Heart right ventricle (tissue), 16 donors: Measurements from ENCODE around the gene TPRA1. TPM values are rescaled to one million over a fixed set of nuclear protein-coding genes. Genes with fewer than 3 reads are reported as not detected.

Experiments
- ATAC-seq, 8 donors: fragments of 200-7000 bp; cut with Tn5 transposase; one replicate each; pipeline ENCODE4 v1.9.1; 2020; ENCODE audit warnings: mild to moderate bottlenecking in 8 of 8, moderate library complexity in 8 of 8, moderate number of reproducible peaks in 1 of 8
- DNase-seq, 2 donors: peaks; one replicate each; pipeline ENCODE4 v3.0.0-alpha.2; 2020
- H3K27ac ChIP-seq, 10 donors: fragments of 200-600 bp; sonication (generic) in 2 of 10; one replicate each; pipeline versions ENCODE4 v1.5.0 to v1.8.0; 2020 to 2022; ENCODE audit warnings: mild to moderate bottlenecking in 3 of 10
- H3K27me3 ChIP-seq, 7 donors: fragments of 200-600 bp; one replicate each; pipeline ENCODE4 v1.8.0; 2021 to 2022; ENCODE audit warnings: mild to moderate bottlenecking in 2 of 7
- H3K36me3 ChIP-seq, 9 donors: fragments of 200-600 bp; sonication (generic) in 1 of 9; one replicate each; pipeline versions ENCODE4 v1.5.0 to v1.8.0; 2020 to 2022; ENCODE audit warnings: mild to moderate bottlenecking in 2 of 9
- H3K4me1 ChIP-seq, 9 donors: fragments of 200-600 bp; sonication (generic) in 1 of 9; one replicate each; pipeline versions ENCODE4 v1.5.0 to v1.8.0; 2020 to 2022; ENCODE audit warnings: mild to moderate bottlenecking in 4 of 9
- H3K4me3 ChIP-seq, 10 donors: fragments of 200-600 bp; sonication (generic) in 2 of 10; one replicate each; pipeline versions ENCODE4 v1.5.0 to v1.8.0; 2020 to 2022; ENCODE audit warnings: mild to moderate bottlenecking in 7 of 10, moderate library complexity in 2 of 10
- H3K9me3 ChIP-seq, 11 donors: fragments of 200-600 bp in 10 of 11; sonication (generic) in 2 of 11; one replicate each; pipeline versions ENCODE4 v1.5.0 to v1.8.0; 2013 to 2022; ENCODE audit warnings: mild to moderate bottlenecking in 2 of 11, control low read depth in 1 of 11, moderate library complexity in 1 of 11
- WGBS, 2 donors: extraction: QIAGEN DNeasy Blood & Tissue Kit; methylation state at CpG; one replicate each; pipeline ENCODE4 v1.1.7; 2013; ENCODE audit warnings: inconsistent platforms in 1 of 2; 5-methylcytosine and 5-hydroxymethylcytosine counted together
- intact Hi-C, 10 donors: fragments of 100-400 bp; cut with DNase I; formaldehyde crosslinking; loops; one replicate each; pipeline versions ENCODE4 v1.11.1 to v1.14.2; 2022
- polyA plus RNA-seq, 2 donors: library from polyadenylated mRNA; stranded (reverse); fragments of 200-250 nt; gene quantifications; one replicate each; pipeline ENCODE4 v1.2.3, GENCODE V29; 2013
- total RNA-seq, 10 donors: library from RNA; stranded (reverse); fragmentation: NEBNext Ultra II Directional in 3 of 10; extraction: Animal tissue kit (Norgen Biotek cat#: 25700) in 3 of 10; gene quantifications; one replicate each; pipeline versions ENCODE4 v1.2.1 to v1.2.4, GENCODE V29; 2021 to 2023
- TF ChIP-seq, protein P1 (sequence below), 9 donors: fragments of 200-600 bp; sonication (generic) in 2 of 9; IDR thresholded peaks; one replicate each; pipeline versions ENCODE4 v1.5.0 to v1.8.0; 2021 to 2022; ENCODE audit warnings: antibody characterized with exemption in 9 of 9, mild to moderate bottlenecking in 5 of 9, moderate library complexity in 1 of 9
- donor health status: Arrhythmogenic right ventricular cardiomyopathy.
- donor health status: ischemic (EF 13 %, LVEDD 7.1; RV severe dilation, severe dysfunction).
- donor health status: healthy with polysubstance abuse.
- donor health status: DM: no; HTN: yes; CAD: no.
- donor health status: DM: no; HTN: no; CAD: no.
- donor health status: ischemic (EF 25% LVEDD 6.9; RV normal size, moderate dysfunction).
- donor health status: ischemic (EF 25% LVEDD 5.7; RV mildly dilated, moderate dysfunction).
- donor health status: healthy.
- donor health status: DM: yes; HTN: yes; CAD: no.
- donor health status: Ischemic cardiomyopathy.
- donor health status: ischemic (EF 35%, LVEDD 5.7; RV mildly dilated, moderate dysfunction).
- donor health status: nonischemic (EF 11% LVEDD 7.7; RV severe dilation, severe dysfunction).
- donor health status: DM: yes; HTN: yes; CAD: no.
- donor health status: PGD.
- donor health status: ischemic (EF 29% LVEDD 5.4; RV normal size, mild dysfunction).
- donor health status: nonischemic (EF 23%, LVEDD 6.1; RV moderate dilation, normal function).

Gene TPRA1
- total and polyA plus RNA-seq, 12 donors = 11.0 to 26.0 (median 17.3) TPM

GRCh38 chr3:127611251-127611650 lies 20.7 kb upstream of the TPRA1 start:
- WGBS, 2 donors = 94 to 98% methylated on average over 8 of the region's 8 CpGs
- Histone ChIP-seq H3K27ac (no peak overlapping the region), H3K9me3 (no peaks in the 10 kb centered on the region), H3K27me3 (no peaks in the 10 kb centered on the region), H3K4me3 (no peak overlapping the region), H3K4me1 (peaks cover 0 to 18% (median 0%) of the 10 kb centered on the region in 9 donors), H3K36me3 (peaks cover 0 to 52% (median 3%) of the 10 kb centered on the region in 9 donors)
- intact Hi-C loops = no loop called here
- ATAC-seq (no peak), DNase-seq (no peak)
- TF ChIP-seq, protein P1, sequence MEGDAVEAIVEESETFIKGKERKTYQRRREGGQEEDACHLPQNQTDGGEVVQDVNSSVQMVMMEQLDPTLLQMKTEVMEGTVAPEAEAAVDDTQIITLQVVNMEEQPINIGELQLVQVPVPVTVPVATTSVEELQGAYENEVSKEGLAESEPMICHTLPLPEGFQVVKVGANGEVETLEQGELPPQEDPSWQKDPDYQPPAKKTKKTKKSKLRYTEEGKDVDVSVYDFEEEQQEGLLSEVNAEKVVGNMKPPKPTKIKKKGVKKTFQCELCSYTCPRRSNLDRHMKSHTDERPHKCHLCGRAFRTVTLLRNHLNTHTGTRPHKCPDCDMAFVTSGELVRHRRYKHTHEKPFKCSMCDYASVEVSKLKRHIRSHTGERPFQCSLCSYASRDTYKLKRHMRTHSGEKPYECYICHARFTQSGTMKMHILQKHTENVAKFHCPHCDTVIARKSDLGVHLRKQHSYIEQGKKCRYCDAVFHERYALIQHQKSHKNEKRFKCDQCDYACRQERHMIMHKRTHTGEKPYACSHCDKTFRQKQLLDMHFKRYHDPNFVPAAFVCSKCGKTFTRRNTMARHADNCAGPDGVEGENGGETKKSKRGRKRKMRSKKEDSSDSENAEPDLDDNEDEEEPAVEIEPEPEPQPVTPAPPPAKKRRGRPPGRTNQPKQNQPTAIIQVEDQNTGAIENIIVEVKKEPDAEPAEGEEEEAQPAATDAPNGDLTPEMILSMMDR (IDR thresholded peaks at IDR 0.05) = no peak

DNA sequence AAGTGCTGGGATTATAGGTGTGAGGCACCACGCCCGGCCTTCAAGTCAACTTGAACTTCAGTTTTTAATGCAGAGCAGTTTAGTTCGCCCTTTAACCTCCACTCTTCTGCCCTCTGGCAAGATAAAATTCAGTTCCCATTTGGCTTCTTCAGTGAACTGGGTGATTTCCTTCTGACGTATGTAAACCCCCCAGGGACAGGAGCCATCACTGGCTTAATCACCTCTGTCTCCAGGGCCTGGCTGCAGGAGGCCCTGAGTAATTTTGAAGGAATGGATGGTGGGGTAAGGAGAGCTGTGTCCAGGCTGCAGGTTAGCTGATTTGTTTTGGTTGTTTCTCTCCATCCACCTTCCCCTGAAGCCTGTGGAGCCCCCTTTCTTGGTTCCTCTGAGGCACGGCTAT lies 19.6 kb upstream of the TPRA1 start:
- H3K9me3 ChIP-seq = no peaks in the 10 kb centered on the region
- TF ChIP-seq, protein P1 (IDR thresholded peaks at IDR 0.05) = no peak
- intact Hi-C loops = no loop called here
- H3K36me3 ChIP-seq = peaks cover 0 to 53% (median 3%) of the 10 kb centered on the region in 9 donors
- ATAC-seq = no peak
- H3K27ac ChIP-seq = no peak overlapping the region
- peaks cover 0 to 18% (median 0%) of the 10 kb centered on the region in 9 donors for H3K4me1 ChIP-seq
- 88 to 95% methylated on average over 5 of the region's 5 CpGs for WGBS, 2 donors
- no peaks in the 10 kb centered on the region for H3K27me3 ChIP-seq
- H3K4me3 ChIP-seq = no peak overlapping the region
- no peak for DNase-seq

DNA sequence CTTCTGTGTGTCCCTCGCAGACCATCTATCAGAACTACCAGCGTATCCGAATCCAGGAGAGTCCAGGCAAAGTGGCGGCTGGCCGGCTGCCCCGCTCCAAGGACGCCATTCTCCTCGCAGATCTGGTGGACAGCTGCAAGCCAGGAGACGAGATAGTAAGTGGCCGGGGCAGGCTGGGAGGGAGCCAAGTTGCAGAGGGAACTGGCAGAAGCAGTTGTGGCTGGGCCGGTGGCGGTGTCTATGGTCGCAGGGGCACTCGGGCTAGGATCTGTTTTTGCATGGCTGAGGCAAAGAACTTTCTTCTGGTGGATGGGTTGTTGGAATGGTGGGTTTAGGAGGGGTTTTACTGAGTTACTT lies 17.8 kb upstream of the TPRA1 start:
- 63% methylated on average over 14 of the region's 14 CpGs for WGBS, 2 donors
- no peaks in the 10 kb centered on the region for H3K27me3 ChIP-seq
- H3K9me3 ChIP-seq = no peaks in the 10 kb centered on the region
- DNase-seq = peak; percentile 62 to 70
- peak; percentile 63 to 90 (median 77) for ATAC-seq
- TF ChIP-seq, protein P1 (IDR thresholded peaks at IDR 0.05) = no peak
- peaks cover 0 to 18% (median 0%) of the 10 kb centered on the region in 9 donors for H3K4me1 ChIP-seq
- peak overlapping the region in 6 of 10 donors; percentile 6 to 74 (median 52) for H3K27ac ChIP-seq
- no peak overlapping the region for H3K4me3 ChIP-seq
- intact Hi-C loops = no loop called here
- peaks cover 0 to 53% (median 3%) of the 10 kb centered on the region in 9 donors for H3K36me3 ChIP-seq

DNA sequence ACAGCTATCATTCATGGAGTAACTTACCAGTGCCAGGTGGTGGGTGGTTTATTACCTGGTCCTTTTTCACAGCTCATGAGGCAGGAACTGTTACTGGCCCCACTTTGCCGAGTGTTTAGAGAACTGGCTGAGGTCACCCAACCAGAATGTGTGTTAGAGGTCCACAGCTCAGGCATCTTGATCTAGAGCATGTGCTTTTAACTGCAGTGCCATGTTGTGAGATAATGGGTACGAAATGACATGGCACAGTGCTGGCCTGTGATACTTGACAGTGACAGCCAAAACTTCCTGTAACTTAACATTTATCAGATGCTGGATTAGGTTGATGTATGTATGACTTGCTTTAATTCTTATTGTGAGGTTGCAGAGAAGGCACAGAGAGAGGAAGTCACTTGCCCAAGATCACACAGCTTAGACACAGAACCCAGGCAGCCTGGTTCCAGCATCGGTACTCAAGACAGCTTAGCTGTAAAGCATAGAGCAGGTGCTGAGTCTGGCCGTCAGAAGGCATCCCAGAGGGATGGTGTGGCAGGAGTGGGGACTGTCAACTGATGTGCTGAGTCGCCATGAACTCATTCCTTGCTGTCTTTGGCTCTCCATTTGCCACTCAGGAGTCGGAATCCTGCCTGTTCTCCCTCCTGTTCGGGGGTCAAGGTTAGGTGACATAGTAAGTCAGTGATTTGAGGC lies 17.3 kb upstream of the TPRA1 start:
- peak overlapping the region in 6 of 10 donors; percentile 6 to 74 (median 52) for H3K27ac ChIP-seq
- intact Hi-C loops = no loop called here
- ATAC-seq (peak in 6 of 8 donors; percentile 16 to 59 (median 34)), DNase-seq (no peak)
- no peaks in the 10 kb centered on the region for H3K9me3 ChIP-seq
- H3K4me3 ChIP-seq = no peak overlapping the region
- WGBS, 2 donors = 65 to 68% methylated on average over 7 of the region's 7 CpGs
- no peaks in the 10 kb centered on the region for H3K27me3 ChIP-seq
- TF ChIP-seq, protein P1 (IDR thresholded peaks at IDR 0.05) = no peak
- H3K4me1 ChIP-seq = peaks cover 0 to 18% (median 0%) of the 10 kb centered on the region in 9 donors
- peaks cover 0 to 52% (median 3%) of the 10 kb centered on the region in 9 donors for H3K36me3 ChIP-seq
